HepG2 (cell line): ENCODE data around the gene MYO18A. TPM values are rescaled to one million over a fixed set of nuclear protein-coding genes. Genes with fewer than 3 reads are reported as not detected.

Experiments used
- ATAC-seq: fragments of 200-7000 bp; cut with Tn5 transposase; 3 replicates; pipeline ENCODE4 v1.9.1; 2020; ENCODE audit warnings: mild to moderate bottlenecking, moderate library complexity
- BruUV-seq: library from RNA; stranded (reverse); fragments of 400-500 nt; replicated peaks from 2 replicates; lab custom pipeline; 2021; lab: Mats Ljungman, UMichigan
- CTCF ChIA-PET: fragments of 300-600 bp; formaldehyde crosslinking; extraction: SDS; loops from one replicate; lab custom pipeline; 2021; ENCODE audit warnings: low total read pairs, inconsistent platforms, low intra/inter-chr PET ratio; lab: Yijun Ruan, JAX
- POLR2A ChIA-PET: fragments of 350-600 bp; sonication (Branson Sonifier 250); formaldehyde crosslinking; loops from one replicate; lab custom pipeline; 2020; ENCODE audit warnings: antibody characterized with exemption, inconsistent platforms; lab: Yijun Ruan, JAX
- DNase-seq: peaks from one replicate; pipeline ENCODE4 v3.0.0-alpha.2; 2015; ENCODE audit warnings: low spot score
- FAIRE-seq: peaks from 3 replicates; lab custom pipeline; 2011; peaks lifted over from hg19 to GRCh38; lab: Jason Lieb, UNC
- H2AFZ ChIP-seq: one replicate; pipeline ENCODE4 v1.6.1; 2011; ENCODE audit warnings: low read length, inconsistent platforms
- H3K27ac ChIP-seq: fragments of 300-600 bp; 3 replicates; pipeline ENCODE4 v1.8.0; 2011; ENCODE audit warnings: mixed run types, mild to moderate bottlenecking, mixed read lengths, low read length, inconsistent platforms; ENCODE audit not compliant: insufficient read depth; ENCODE audit errors: extremely low read length
- H3K27me3 ChIP-seq, 2 experiments: fragments of 200-600 bp in 1 of 2; 2 replicates in 1 of 2; 3 replicates in 1 of 2; pipeline versions ENCODE4 v1.6.0 to v1.8.0; 2011; ENCODE audit warnings: low read length in 2 of 2, mild to moderate bottlenecking in 2 of 2, moderate library complexity in 2 of 2, inconsistent platforms in 1 of 2; ENCODE audit not compliant: insufficient read depth in 2 of 2, control insufficient read depth in 1 of 2
- H3K36me3 ChIP-seq, 2 experiments: fragments of 200-600 bp in 1 of 2; replicated peaks in 1 of 2; 2 replicates in 1 of 2; 3 replicates in 1 of 2; pipeline versions ENCODE4 v1.5.1 to v1.8.0; 2011; ENCODE audit warnings: low read length in 2 of 2, inconsistent platforms in 1 of 2; ENCODE audit not compliant: insufficient read depth in 2 of 2, control insufficient read depth in 1 of 2
- H3K4me1 ChIP-seq: 2 replicates; pipeline ENCODE4 v1.5.1; 2012; ENCODE audit warnings: low read length, inconsistent platforms; ENCODE audit not compliant: insufficient read depth
- H3K4me2 ChIP-seq: 2 replicates; pipeline ENCODE4 v1.6.0; 2011; ENCODE audit warnings: low read depth, low read length, inconsistent platforms
- H3K4me3 ChIP-seq, 3 experiments: fragments of 200-600 bp in 1 of 3; sonication (generic), shearing (Covaris generic) in 1 of 3; replicated peaks in 1 of 3; 2 replicates each; pipeline ENCODE4 v1.5.1; 2011 to 2016; ENCODE audit warnings: low read length in 3 of 3, inconsistent platforms in 2 of 3, low read depth in 2 of 3, mild to moderate bottlenecking in 2 of 3, control low read depth in 1 of 3, mixed read lengths in 1 of 3; ENCODE audit not compliant: insufficient read depth in 1 of 3
- H3K79me2 ChIP-seq: one replicate; pipeline ENCODE4 v1.6.1; 2011; ENCODE audit warnings: low read length, inconsistent platforms; ENCODE audit not compliant: insufficient read depth
- H3K9ac ChIP-seq: 2 replicates; pipeline ENCODE4 v1.6.0; 2011; ENCODE audit warnings: mild to moderate bottlenecking, low read depth, low read length, inconsistent platforms; ENCODE audit not compliant: insufficient read depth
- H3K9me3 ChIP-seq: 2 replicates; pipeline ENCODE4 v1.5.1; 2012; ENCODE audit warnings: mild to moderate bottlenecking, low read length
- H4K20me1 ChIP-seq: 2 replicates; pipeline ENCODE4 v1.6.0; 2011; ENCODE audit warnings: inconsistent platforms, mild to moderate bottlenecking, low read length, moderate library complexity; ENCODE audit not compliant: insufficient read depth
- CAMTA2 ChIP-seq: sonication (generic); formaldehyde crosslinking; IDR thresholded peaks from 2 replicates; pipeline ENCODE4 v1.4.0; 2020; ENCODE audit warnings: mild to moderate bottlenecking, missing genetic modification reagents, borderline replicate concordance
- ZFP37 ChIP-seq: sonication (generic); formaldehyde crosslinking; IDR thresholded peaks from 2 replicates; pipeline ENCODE4 v1.4.0; 2020; ENCODE audit warnings: missing genetic modification reagents, borderline replicate concordance
- ZFP90 ChIP-seq: sonication (generic); formaldehyde crosslinking; IDR thresholded peaks from 2 replicates; pipeline ENCODE4 v1.8.0; 2022; ENCODE audit warnings: missing genetic modification reagents, mild to moderate bottlenecking, inconsistent platforms, borderline replicate concordance
- ZNF501 ChIP-seq: sonication (generic); formaldehyde crosslinking; IDR thresholded peaks from 2 replicates; pipeline ENCODE4 v1.5.1; 2020; ENCODE audit warnings: mild to moderate bottlenecking, moderate library complexity, missing genetic modification reagents
- ZNF782 ChIP-seq: sonication (generic); formaldehyde crosslinking; IDR thresholded peaks from 2 replicates; pipeline ENCODE4 v1.4.0; 2020; ENCODE audit warnings: missing genetic modification reagents, mild to moderate bottlenecking, borderline replicate concordance
- ZNF792 ChIP-seq: IDR thresholded peaks from 2 replicates; pipeline ENCODE4 v1.6.1; 2016
- ZNF883 ChIP-seq: sonication (generic); formaldehyde crosslinking; IDR thresholded peaks from 2 replicates; pipeline ENCODE4 v1.5.1; 2020; ENCODE audit warnings: mild to moderate bottlenecking, missing genetic modification reagents; ENCODE audit errors: not compliant biosample characterization
- ZSCAN29 ChIP-seq: sonication (generic); formaldehyde crosslinking; conservative IDR thresholded peaks from 2 replicates; pipeline ENCODE4 v1.4.0; 2020; ENCODE audit warnings: mild to moderate bottlenecking, missing genetic modification reagents
- WGBS: methylation state at CpG from one replicate; pipeline ENCODE4 v1.1.6; 2017; ENCODE audit warnings: low lambda C conversion rate; 5-methylcytosine and 5-hydroxymethylcytosine counted together
- in situ Hi-C: cut with HindIII; loops from 2 replicates; pipeline ENCODE4 v1.10.0; 2017; ENCODE audit warnings: low pct_unique_long_range_greater_than_20kb; ENCODE audit not compliant: extremely low pct_ligation_motif_present
- intact Hi-C: fragments of 100-400 bp; cut with micrococcal nuclease; formaldehyde crosslinking; loops from one replicate; pipeline ENCODE4 v1.10.0; 2022; ENCODE audit not compliant: unreplicated experiment
- polyA plus RNA-seq, 8 experiments: library from polyadenylated mRNA; depleted of rRNA in 3 of 8; stranded (reverse) in 7 of 8; unstranded in 1 of 8; fragments of >200 nt; fragmentation: Illumina TruSeq in 4 of 8; extraction: Trizol in 4 of 8; gene quantifications; 2 replicates each; pipeline versions ENCODE4 v1.2.1 to v1.2.3, GENCODE V29; 2011 to 2016; ENCODE audit warnings: low read depth in 4 of 8, missing spikeins in 1 of 8, mixed read lengths in 1 of 8; ENCODE audit not compliant: insufficient read depth in 1 of 8
- total RNA-seq, 5 experiments: library from RNA; depleted of rRNA; stranded (reverse); fragments of >200 nt; fragmentation: Illumina TruSeq; extraction: Trizol; gene quantifications; 2 replicates each; pipeline ENCODE4 v1.2.3, GENCODE V29; 2016; ENCODE audit warnings: low read depth in 1 of 5

Gene MYO18A
- total and polyA plus RNA-seq, 2 of the 13 experiments (the other 11 are each of a cell fraction or from before 2014, with no cell fraction given), result 16.8 to 24.8 TPM

DNA sequence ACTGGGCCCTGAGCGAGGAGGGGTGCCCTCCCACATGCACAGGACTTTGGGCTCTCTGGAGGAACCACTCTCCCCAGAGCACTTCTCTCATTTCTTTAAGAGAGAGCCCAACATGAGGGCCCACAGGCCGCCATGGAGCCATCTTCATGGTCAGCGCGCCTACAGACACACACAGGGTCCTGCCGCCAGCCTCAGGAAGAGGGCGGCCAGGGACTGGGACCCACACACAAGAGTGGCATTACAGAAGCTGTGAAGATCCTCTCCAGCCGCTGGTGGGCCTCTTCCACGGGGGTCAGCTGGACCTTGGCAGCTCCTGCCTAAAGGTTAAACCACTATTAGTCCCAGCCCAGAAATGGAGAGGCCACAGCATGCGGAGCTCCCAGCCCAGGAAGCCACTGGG, 54.5 kb downstream of the MYO18A start:
- no peak overlapping the region for H3K4me2 ChIP-seq
- ChIA-PET CTCF (no interaction called here), POLR2A (interaction anchor here (1.5 kb wide), 1 partner anchor 22 kb away, joined by 4 read pairs; no protein-coding TSS in a partner anchor)
- no peak for FAIRE-seq
- H3K36me3 ChIP-seq, result peaks cover 20 to 47% of the 10 kb centered on the region in 2 experiments
- H3K79me2 ChIP-seq, result peaks cover 2% of the 10 kb centered on the region
- H3K4me3 ChIP-seq, result no peak overlapping the region
- peaks cover 34% of the 10 kb centered on the region; the same call in 1 of the 2 replicates for H4K20me1 ChIP-seq
- no peak for DNase-seq
- H3K4me1 ChIP-seq, result no peaks in the 10 kb centered on the region
- no peak overlapping the region for H2AFZ ChIP-seq
- in situ Hi-C loops, result no loop called here
- H3K27ac ChIP-seq, result no peak overlapping the region
- H3K9me3 ChIP-seq, result no peaks in the 10 kb centered on the region
- no peak for ATAC-seq
- H3K27me3 ChIP-seq, result no peaks in the 10 kb centered on the region
- no peak for TF ChIP-seq ZNF501
- TF ChIP-seq CAMTA2 (CRISPR knock-in tag), result no peak
- 89% methylated on average over 8 of the region's 9 CpGs for WGBS
- no TSS peak for BruUV-seq
- intact Hi-C loops, result no loop called here
- H3K9ac ChIP-seq, result no peak overlapping the region

DNA sequence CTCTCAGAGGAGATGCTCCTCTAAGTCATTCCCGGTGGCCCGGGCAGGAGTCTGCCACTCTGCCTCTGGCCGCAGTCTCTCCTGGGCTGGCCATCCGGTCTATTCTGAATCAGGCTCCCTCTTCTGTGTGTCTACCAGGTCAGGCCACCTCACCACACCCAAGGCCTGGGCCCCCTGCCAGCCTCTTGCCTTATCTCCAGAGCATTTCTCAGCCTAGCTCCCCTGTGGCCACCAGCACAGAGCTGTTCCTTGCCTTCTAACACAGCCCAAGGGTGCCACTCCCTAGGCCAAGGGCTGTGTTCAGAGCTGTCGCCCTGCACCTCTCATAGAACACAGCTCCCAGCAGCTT, 55.3 kb downstream of the MYO18A start:
- TF ChIP-seq ZNF883 (CRISPR knock-in tag) (peak; percentile 7), ZNF792 (CRISPR knock-in tag) (no peak), ZNF782 (no peak), ZFP37 (CRISPR knock-in tag) (no peak), ZSCAN29 (CRISPR knock-in tag) (no peak), ZFP90 (CRISPR knock-in tag) (no peak)
- Histone ChIP-seq H3K27me3 (no peaks in the 10 kb centered on the region), H2AFZ (no peak overlapping the region), H4K20me1 (peaks cover 34% of the 10 kb centered on the region; the same call in 1 of the 2 replicates), H3K4me2 (no peak overlapping the region), H3K79me2 (peaks cover 2% of the 10 kb centered on the region), H3K4me3 (no peak overlapping the region), H3K9me3 (no peaks in the 10 kb centered on the region), H3K27ac (no peak overlapping the region), H3K36me3 (peaks cover 28 to 55% of the 10 kb centered on the region in 2 experiments), H3K4me1 (no peaks in the 10 kb centered on the region), H3K9ac (no peak overlapping the region)
- FAIRE-seq (no peak), DNase-seq (no peak), ATAC-seq (peak; percentile 7; the same call in 1 of the 3 replicates)
- ChIA-PET CTCF (interaction anchor here (2.0 kb wide), 1 partner anchor 19 kb away, joined by 13 read pairs; no protein-coding TSS in a partner anchor), POLR2A (interaction anchor here (1.5 kb wide), 1 partner anchor 23 kb away, joined by 4 read pairs; no protein-coding TSS in a partner anchor)
- 85% methylated on average over 5 of the region's 5 CpGs for WGBS
- in situ Hi-C loops (loop anchor here (25.0 kb wide), 1 partner anchor 388 kb away; the partner anchor contains the start of genes NEK8, TLCD1 and TRAF4), intact Hi-C loops (loop anchor here (1.0 kb wide), 1 partner anchor 19 kb away; no protein-coding TSS in a partner anchor)
- BruUV-seq, result no TSS peak
